HG03025 (cell line): ENCODE measurements around the gene BIRC3.
"Not testable (repeated sequence)": the region's sequence is repeated elsewhere in the genome, so short reads cannot be mapped to it uniquely, and the experiment has no call there.

Source experiments
- ATAC-seq: cut with Tn5 transposase; IDR thresholded peaks from one replicate; pipeline ENCODE4 v1.9.1; 2021; ENCODE audit warnings: mild to moderate bottlenecking, moderate library complexity; ENCODE audit not compliant: unreplicated experiment, low FRiP score

Gene BIRC3

GRCh38 chr11:102320679-102321078 lies 3.4 kb downstream of the BIRC3 start:
- no peak for ATAC-seq

- no peak for ATAC-seq
Measured at GRCh38 chr11:102322560-102322959, 5.3 kb downstream of the BIRC3 start.

GRCh38 chr11:102323542-102324251 lies 6.4 kb downstream of the BIRC3 start:
- no peak for ATAC-seq

- ATAC-seq: no peak
Measured at GRCh38 chr11:102325088-102325487, 7.8 kb downstream of the BIRC3 start.

- no peak for ATAC-seq
Measured at GRCh38 chr11:102328748-102329147, 11.5 kb downstream of the BIRC3 start.

DNA sequence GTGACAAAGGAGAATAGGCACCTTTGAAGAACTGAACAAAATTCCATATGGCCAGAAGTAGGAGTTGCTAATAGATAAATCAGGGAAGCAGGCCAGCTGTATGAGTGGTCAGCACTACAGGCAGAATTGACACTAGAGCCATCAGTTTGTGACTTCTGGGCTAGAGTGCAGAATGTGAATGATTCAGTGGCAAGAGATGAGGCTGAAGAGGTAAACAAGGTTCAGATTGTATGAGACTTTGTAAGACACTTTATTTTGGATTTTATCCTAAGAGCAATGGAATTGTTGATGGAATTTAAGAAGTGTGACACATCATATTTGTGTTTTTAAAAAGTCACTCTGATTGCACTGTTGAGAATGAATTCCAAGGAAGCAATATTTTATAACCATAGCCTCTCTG lies 12.9 kb downstream of the BIRC3 start:
- ATAC-seq: no peak

- ATAC-seq: no peak
Measured at GRCh38 chr11:102331341-102331740, 14.1 kb downstream of the BIRC3 start.

DNA sequence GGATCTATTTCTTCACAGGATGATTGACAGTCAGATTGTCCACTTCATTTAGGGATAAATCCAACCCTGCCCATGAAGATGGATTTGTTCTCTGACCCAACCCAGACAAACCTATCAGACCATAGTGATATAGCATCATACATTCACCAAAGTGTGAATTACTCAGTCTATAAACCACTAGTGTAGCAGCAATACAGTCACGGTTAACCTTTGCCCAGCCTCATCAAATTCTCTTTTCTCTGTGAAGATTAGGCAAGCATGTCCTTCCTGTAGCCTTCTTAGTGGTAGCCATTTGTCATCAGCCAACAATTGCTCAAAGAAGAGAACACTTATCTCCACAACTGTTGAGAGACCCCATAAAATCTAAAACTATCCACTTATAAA lies 15.3 kb downstream of the BIRC3 start:
- no peak for ATAC-seq

- ATAC-seq: no peak
Measured at GRCh38 chr11:102338479-102339010, 21.3 kb downstream of the BIRC3 start.

DNA sequence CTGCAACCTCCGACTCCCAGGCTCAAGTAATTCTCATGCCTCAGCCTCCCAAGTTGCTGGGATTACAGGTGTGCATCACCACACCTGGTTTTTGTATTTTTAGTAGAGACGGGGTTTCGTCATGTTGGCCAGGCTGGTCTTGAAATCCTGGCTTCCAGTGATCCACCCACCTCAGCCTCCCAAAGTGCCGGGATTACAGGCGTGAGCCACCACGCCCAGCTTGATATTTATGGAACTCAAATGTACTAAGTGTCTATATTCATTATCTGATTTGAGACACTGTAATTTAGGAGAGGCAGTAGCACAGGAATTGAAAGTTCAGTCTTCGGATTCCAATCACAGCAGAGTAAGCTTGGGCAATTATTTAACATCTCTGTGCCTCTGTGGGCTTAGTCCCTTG lies 24.0 kb downstream of the BIRC3 start:
- not testable (repeated sequence) for ATAC-seq

DNA sequence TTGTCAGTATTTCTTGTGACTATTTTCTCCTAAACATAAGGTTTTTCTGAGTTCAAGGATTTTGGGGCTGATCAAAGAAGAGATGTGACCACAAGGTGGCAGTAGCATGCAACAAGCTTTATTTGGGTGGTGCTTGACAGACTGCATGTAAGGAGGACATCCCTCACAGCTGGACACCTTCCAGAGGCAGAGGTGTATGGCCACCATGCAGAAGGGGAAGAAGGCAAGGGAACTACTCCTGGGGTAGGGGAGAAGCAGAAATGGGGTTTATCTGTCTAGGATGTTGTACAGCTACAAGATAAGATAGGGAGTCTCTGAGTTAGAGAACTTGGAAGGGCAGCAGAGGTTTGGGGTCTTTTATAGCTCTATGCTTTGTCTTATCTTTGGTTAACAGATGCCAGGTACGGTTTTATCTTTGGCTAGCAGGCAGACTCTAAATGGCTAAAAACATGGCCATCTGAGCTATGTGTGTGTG lies 24.6 kb downstream of the BIRC3 start:
- no peak for ATAC-seq

DNA sequence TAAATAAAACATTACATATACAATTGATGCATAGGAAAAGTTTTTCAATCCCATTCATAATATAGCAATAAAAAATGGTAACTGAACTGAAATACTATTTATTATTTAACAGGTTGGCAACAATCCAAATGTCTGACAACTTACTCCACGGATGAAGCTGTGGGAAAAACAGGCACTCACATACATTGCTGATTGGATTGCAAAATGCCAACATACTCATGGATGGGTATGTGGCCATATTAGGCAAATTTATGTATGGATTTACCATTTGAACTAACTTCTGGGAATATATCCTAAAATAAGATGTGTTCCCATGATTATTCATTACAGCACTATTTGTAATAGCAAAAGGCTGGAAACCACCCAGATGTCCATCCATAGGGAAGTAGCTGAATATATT lies 26.5 kb downstream of the BIRC3 start:
- no peak for ATAC-seq

GRCh38 chr11:102345904-102346303 lies 28.6 kb downstream of the BIRC3 start:
- no peak for ATAC-seq

DNA sequence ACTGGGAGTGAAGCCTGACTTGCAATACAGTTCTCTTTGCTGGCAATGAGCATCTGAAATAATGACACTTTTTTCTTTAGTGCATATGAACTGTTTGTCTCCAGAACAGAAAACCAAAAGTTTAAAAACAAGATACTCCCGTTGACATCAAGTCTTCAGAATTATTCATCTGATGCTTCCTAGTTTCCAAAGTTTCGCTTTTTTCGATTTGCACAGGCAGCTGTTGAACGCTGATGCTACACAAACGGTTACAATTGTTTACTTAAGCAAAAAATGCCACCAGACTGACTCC lies 29.1 kb downstream of the BIRC3 start:
- no peak for ATAC-seq

DNA sequence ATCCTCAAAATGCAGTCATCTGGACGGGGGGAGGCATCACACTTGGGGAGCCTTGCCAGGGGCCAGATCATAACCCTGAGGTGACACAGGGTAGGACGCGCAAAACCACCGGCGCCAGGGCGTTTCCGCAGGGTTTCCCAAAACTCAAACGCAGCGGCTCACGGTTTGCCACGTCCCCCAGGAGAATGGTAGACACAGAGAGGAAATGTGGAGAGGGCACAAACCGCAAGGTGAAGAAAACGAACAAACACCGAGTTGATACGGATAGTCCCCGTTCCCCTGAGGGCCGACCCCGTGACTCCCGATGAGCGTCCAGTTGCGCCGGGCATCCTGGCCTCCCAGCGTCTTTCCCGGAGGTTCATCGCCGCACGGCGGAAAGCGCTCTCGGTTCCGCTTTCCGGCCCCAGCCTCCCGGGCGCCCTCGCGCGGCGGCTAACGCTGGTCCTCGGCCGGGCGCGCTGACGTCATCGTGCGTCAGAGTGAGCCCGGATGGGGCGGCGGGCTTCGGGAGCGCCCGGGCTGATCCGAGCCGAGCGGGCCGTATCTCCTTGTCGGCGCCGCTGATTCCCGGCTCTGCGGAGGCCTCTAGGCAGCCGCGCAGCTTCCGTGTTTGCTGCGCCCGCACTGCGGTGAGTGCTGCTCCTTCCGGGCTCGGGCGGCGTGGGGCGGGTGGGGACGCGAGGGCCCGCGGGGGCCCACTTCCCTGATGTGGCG lies 29.6 kb downstream of the BIRC3 start, which contains the start of gene BIRC2:
TSS of gene BIRC2 (plus strand) at position 467 of the 714 bp plus-strand sequence. CDS start 2,641 bp downstream, outside the sequence.
- ATAC-seq: peak; percentile 80

DNA sequence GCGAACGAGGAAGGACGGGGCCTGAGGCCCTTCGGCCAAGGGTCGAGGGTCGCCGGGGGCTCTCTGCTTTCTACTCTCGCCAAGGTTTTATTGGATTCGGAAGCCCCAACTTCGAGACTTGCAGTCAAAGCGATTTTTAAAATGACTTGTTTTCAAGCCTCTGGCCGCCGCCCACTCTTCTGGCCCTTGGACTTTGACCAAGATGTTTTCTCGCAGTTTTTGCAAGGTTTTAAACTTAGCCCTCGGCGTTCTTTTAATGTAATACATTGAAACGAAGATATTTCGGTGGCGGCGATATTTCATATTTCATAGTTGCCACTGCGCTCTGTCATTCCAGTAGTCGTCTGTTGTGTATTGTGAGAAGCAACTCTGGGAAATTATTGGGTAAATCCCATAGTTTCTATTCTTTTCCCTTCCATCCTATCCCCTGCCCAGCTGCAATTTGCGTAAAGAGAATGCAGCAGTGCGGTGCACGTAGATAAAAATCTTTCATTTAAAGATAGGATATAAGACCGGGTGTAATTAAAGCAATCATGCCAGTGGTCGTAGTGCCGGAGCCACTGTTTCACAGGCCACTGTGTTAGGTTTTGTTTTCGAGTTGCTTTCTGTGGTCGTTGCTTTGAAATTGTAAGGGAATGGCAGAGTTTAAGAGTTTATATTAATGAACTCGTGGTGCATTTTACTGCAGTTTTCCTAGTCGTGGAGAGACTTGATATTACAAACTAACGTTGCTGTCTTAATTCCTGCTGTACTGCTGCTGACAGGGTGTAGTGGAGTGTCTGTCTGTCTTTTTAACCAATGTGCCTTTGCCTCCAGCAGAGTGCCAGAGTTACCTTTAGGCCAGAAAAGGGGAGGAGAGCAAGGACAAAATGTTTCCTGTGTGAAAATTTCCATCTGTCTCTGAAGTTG lies 30.4 kb downstream of the BIRC3 start:
- peak; percentile 16 for ATAC-seq

DNA sequence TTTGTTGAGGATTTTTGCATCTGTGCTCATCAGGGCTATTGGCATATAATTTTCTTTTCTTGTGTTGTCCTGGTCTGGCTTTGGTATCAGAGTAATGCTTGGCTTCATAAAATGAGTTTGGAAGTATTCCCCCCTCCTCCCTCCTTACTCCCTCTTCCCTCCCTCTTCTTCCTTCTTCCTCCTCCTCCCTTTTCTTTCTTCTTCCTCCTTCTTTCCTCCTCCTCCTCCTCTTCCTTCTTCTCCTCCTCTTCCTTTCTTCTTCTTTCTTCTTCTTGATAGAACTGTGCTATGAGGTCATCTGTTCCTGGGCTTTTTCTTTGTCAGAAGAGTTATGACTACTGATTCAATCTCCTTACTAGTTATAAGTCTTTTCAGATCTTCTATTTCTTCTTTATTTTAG lies 39.8 kb downstream of the BIRC3 start:
- no peak for ATAC-seq

GRCh38 chr11:102359372-102359771 lies 42.1 kb downstream of the BIRC3 start:
- ATAC-seq: no peak

DNA sequence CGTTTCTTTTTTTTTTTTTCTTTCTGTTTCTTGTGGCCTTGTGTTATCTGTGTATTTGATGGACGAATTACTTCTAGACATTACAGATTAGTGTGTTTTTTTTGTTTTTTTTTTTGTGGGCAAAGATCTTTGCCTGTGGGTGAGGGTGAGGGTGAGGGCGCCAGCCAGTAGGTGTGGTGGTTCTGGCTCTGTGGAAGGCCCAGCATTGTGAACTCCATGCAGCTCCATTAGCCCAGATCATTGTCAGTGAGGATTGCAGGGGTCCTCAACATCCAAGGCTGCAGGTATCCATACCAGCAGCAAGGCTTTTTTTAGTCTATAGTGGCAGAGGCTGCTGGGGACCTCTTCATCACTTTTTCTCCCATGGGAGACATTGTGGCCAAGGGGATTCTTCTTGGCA lies 43.4 kb downstream of the BIRC3 start:
- ATAC-seq: no peak

- no peak for ATAC-seq
Measured at GRCh38 chr11:102361086-102362031, 44.1 kb downstream of the BIRC3 start.
